WERI-Rb-1 (cell line): ENCODE measurements around the gene RIN1.
"Not testable (repeated sequence)": the region's sequence is repeated elsewhere in the genome, so short reads cannot be mapped to it uniquely, and the experiment has no call there.

Experiments
- DNase-seq: peaks from one replicate; pipeline ENCODE4 v3.0.0-alpha.2; 2020
- H3K27ac ChIP-seq: fragments of 250-450 bp; sonication (Bioruptor Pico); 2 replicates; pipeline ENCODE4 v1.5.1; 2020; ENCODE audit warnings: mild to moderate bottlenecking, moderate library complexity
- H3K27me3 ChIP-seq: fragments of 250-450 bp; sonication (Bioruptor Pico); 2 replicates; pipeline ENCODE4 v1.5.1; 2021; ENCODE audit warnings: mild to moderate bottlenecking, low read depth, moderate library complexity; ENCODE audit not compliant: insufficient read depth, severe bottlenecking
- H3K36me3 ChIP-seq: fragments of 250-450 bp; sonication (Bioruptor Pico); 2 replicates; pipeline ENCODE4 v1.5.1; 2020; ENCODE audit warnings: mild to moderate bottlenecking, moderate library complexity
- H3K4me3 ChIP-seq: 2 replicates; pipeline ENCODE4 v1.5.1; 2011; ENCODE audit warnings: low read depth, mild to moderate bottlenecking, control low read depth, low read length
- H3K9me3 ChIP-seq: fragments of 250-450 bp; sonication (Bioruptor Pico); 2 replicates; pipeline ENCODE4 v1.5.1; 2021; ENCODE audit warnings: mild to moderate bottlenecking, moderate library complexity; ENCODE audit not compliant: severe bottlenecking
- CTCF ChIP-seq: IDR thresholded peaks from 2 replicates; pipeline ENCODE4 v1.5.1; 2011; ENCODE audit warnings: low read depth, mild to moderate bottlenecking, control low read depth, inconsistent platforms, low read length

Gene RIN1

GRCh38 chr11:66336234-66337102, at the start of gene RIN1:
TSS of gene RIN1 (minus strand) at chr11:66336434. CDS start at chr11:66336402, 32 bp downstream.
- H3K27me3 ChIP-seq, result no peaks in the 10 kb centered on the region
- H3K27ac ChIP-seq, result peak within 1 kb of the TSS; percentile 85
- peaks cover 16% of the 10 kb centered on the region for H3K36me3 ChIP-seq
- TF ChIP-seq CTCF, result peak; percentile 63
- peak; percentile 46 for DNase-seq
- H3K9me3 ChIP-seq, result no peaks in the 10 kb centered on the region
- H3K4me3 ChIP-seq, result no peak within 1 kb of the TSS

GRCh38 chr11:66384316-66384715, 48.1 kb upstream of the RIN1 start:
- not testable (repeated sequence) for DNase-seq, H3K36me3 ChIP-seq, H3K27ac ChIP-seq, H3K9me3 ChIP-seq, H3K4me3 ChIP-seq, H3K27me3 ChIP-seq

- not testable (repeated sequence) for H3K36me3 ChIP-seq, H3K9me3 ChIP-seq, H3K27me3 ChIP-seq, H3K4me3 ChIP-seq
- peak; percentile 60 for DNase-seq
- H3K27ac ChIP-seq, result peak overlapping the region; percentile 35
Measured at GRCh38 chr11:66380264-66380663, 44.0 kb upstream of the RIN1 start.

GRCh38 chr11:66373690-66374287, 37.6 kb upstream of the RIN1 start:
- H3K9me3 ChIP-seq, H3K36me3 ChIP-seq, H3K4me3 ChIP-seq, H3K27me3 ChIP-seq, DNase-seq: not testable (repeated sequence)
- H3K27ac ChIP-seq, result peak overlapping the region; percentile 92

GRCh38 chr11:66373265-66373664, 37.0 kb upstream of the RIN1 start:
- H3K9me3 ChIP-seq, result no peaks in the 10 kb centered on the region
- peaks cover 11% of the 10 kb centered on the region for H3K36me3 ChIP-seq
- no peak for TF ChIP-seq CTCF
- no peaks in the 10 kb centered on the region for H3K27me3 ChIP-seq
- peak; percentile 52 for DNase-seq
- no peak overlapping the region for H3K4me3 ChIP-seq
- peak overlapping the region; percentile 92 for H3K27ac ChIP-seq

- no peaks in the 10 kb centered on the region for H3K9me3 ChIP-seq
- DNase-seq, result peak; percentile 96
- no peaks in the 10 kb centered on the region for H3K27me3 ChIP-seq
- H3K36me3 ChIP-seq, result peaks cover 26% of the 10 kb centered on the region
- no peak for TF ChIP-seq CTCF
- H3K27ac ChIP-seq, result peak within 1 kb of the TSS; percentile 92
- peak within 1 kb of the TSS; percentile 80 for H3K4me3 ChIP-seq
Measured at GRCh38 chr11:66371627-66372415, 35.6 kb upstream of the RIN1 start, which contains the start of gene SLC29A2. TSS of gene SLC29A2 (minus strand) at chr11:66371760. CDS start at chr11:66371591, 169 bp downstream.
